GM23338 (cell line): Measurements from ENCODE around the gene PLIN4. TPM values are rescaled to one million over a fixed set of nuclear protein-coding genes. Genes with fewer than 3 reads are reported as not detected.

ENCODE experiments used
- ATAC-seq: fragments of 200-7000 bp; cut with Tn5 transposase; 3 replicates; pipeline ENCODE4 v1.9.1; 2020
- DNase-seq: peaks from one replicate; pipeline ENCODE4 v3.0.0-alpha.2; 2015; ENCODE audit warnings: low spot score
- H2AFZ ChIP-seq: fragments of 200-600 bp; sonication (generic); 2 replicates; pipeline ENCODE4 v1.8.0; 2016; ENCODE audit warnings: antibody characterized with exemption, mild to moderate bottlenecking, moderate library complexity
- H3F3A ChIP-seq: fragments of 200-600 bp; sonication (generic); replicated peaks from 2 replicates; pipeline ENCODE4 v1.8.0; 2017; ENCODE audit warnings: antibody characterized with exemption, mixed run types, low read depth
- H3K27ac ChIP-seq: fragments of 200-600 bp; sonication (generic); 2 replicates; pipeline ENCODE4 v1.6.1; 2016; ENCODE audit warnings: low read depth
- H3K27me3 ChIP-seq: fragments of 200-600 bp; sonication (generic); 2 replicates; pipeline ENCODE4 v1.8.0; 2016; ENCODE audit warnings: mild to moderate bottlenecking, mixed run types, moderate library complexity; ENCODE audit not compliant: insufficient read depth
- H3K36me3 ChIP-seq: fragments of 200-600 bp; sonication (generic); 2 replicates; pipeline ENCODE4 v1.8.0; 2016; ENCODE audit warnings: mild to moderate bottlenecking; ENCODE audit not compliant: insufficient read depth
- H3K4me1 ChIP-seq: fragments of 200-600 bp; sonication (generic); 2 replicates; pipeline ENCODE4 v1.8.0; 2016; ENCODE audit warnings: mild to moderate bottlenecking, moderate library complexity; ENCODE audit not compliant: insufficient read depth
- H3K4me2 ChIP-seq: fragments of 200-600 bp; sonication (generic); 2 replicates; pipeline ENCODE4 v1.7.1; 2017; ENCODE audit warnings: mixed run types
- H3K4me3 ChIP-seq: fragments of 200-600 bp; sonication (generic); 2 replicates; pipeline ENCODE4 v1.6.1; 2016; ENCODE audit warnings: mixed run types
- H3K79me2 ChIP-seq: fragments of 200-600 bp; sonication (generic); replicated peaks from 2 replicates; pipeline ENCODE4 v1.8.0; 2017; ENCODE audit warnings: mild to moderate bottlenecking; ENCODE audit not compliant: insufficient read depth
- H3K9me2 ChIP-seq: fragments of 200-600 bp; sonication (generic); 2 replicates; pipeline ENCODE4 v1.8.0; 2017; ENCODE audit not compliant: insufficient read depth
- H4K20me1 ChIP-seq: fragments of 200-600 bp; sonication (generic); replicated peaks from 2 replicates; pipeline ENCODE4 v1.8.0; 2017; ENCODE audit warnings: mild to moderate bottlenecking; ENCODE audit not compliant: insufficient read depth
- H3K27ac Mint-ChIP-seq: 2 replicates; pipeline ENCODE4 v1.8.0; 2020; ENCODE audit warnings: inconsistent platforms, mild to moderate bottlenecking, moderate library complexity, mixed read lengths
- H3K27me3 Mint-ChIP-seq: 3 replicates; pipeline ENCODE4 v1.8.0; 2022; ENCODE audit warnings: low read depth, mild to moderate bottlenecking, moderate library complexity, mixed read lengths, inconsistent platforms; ENCODE audit not compliant: insufficient read depth, poor library complexity
- H3K36me3 Mint-ChIP-seq: 3 replicates; pipeline ENCODE4 v1.8.0; 2021; ENCODE audit warnings: low read depth, mild to moderate bottlenecking, inconsistent platforms, moderate library complexity, mixed read lengths
- H3K4me1 Mint-ChIP-seq: 3 replicates; pipeline ENCODE4 v1.8.0; 2020; ENCODE audit warnings: mild to moderate bottlenecking, inconsistent platforms, mixed read lengths
- H3K4me3 Mint-ChIP-seq: 3 replicates; pipeline ENCODE4 v1.8.0; 2021; ENCODE audit warnings: moderate library complexity, mild to moderate bottlenecking, inconsistent platforms, mixed read lengths
- H3K9me3 Mint-ChIP-seq: 3 replicates; pipeline ENCODE4 v1.8.0; 2020; ENCODE audit warnings: moderate library complexity, mild to moderate bottlenecking, inconsistent platforms, mixed read lengths
- CREB1 ChIP-seq: fragments of 250-450 bp; sonication (Bioruptor Pico); IDR thresholded peaks from 2 replicates; pipeline ENCODE4 v1.5.0; 2020; ENCODE audit warnings: low read depth, mild to moderate bottlenecking, moderate library complexity
- CTCF ChIP-seq, 2 experiments: fragments of 200-600 bp in 1 of 2; sonication (generic) in 1 of 2; conservative IDR thresholded peaks; 2 replicates each; pipeline versions ENCODE4 v1.5.1 to v1.6.1; 2016 to 2017; ENCODE audit warnings: antibody characterized with exemption in 2 of 2, low read depth in 2 of 2, mild to moderate bottlenecking in 2 of 2, moderate library complexity in 1 of 2
- EZH2 ChIP-seq: fragments of 200-600 bp; sonication (generic); IDR thresholded peaks from one replicate; pipeline ENCODE4 v1.8.0; 2017; ENCODE audit warnings: antibody characterized with exemption, mild to moderate bottlenecking, low read depth; ENCODE audit not compliant: unreplicated experiment
- EZH2phosphoT487 ChIP-seq: fragments of 200-600 bp; sonication (generic); IDR thresholded peaks from one replicate; pipeline ENCODE4 v1.8.1; 2018; ENCODE audit warnings: antibody characterized with exemption; ENCODE audit not compliant: unreplicated experiment
- NANOG ChIP-seq: IDR thresholded peaks from 2 replicates; pipeline ENCODE4 v1.6.1; 2016; ENCODE audit warnings: antibody characterized with exemption, borderline replicate concordance
- POLR2AphosphoS5 ChIP-seq: IDR thresholded peaks from 2 replicates; pipeline ENCODE4 v1.6.1; 2016; ENCODE audit warnings: antibody characterized with exemption, low read depth
- STAT1 ChIP-seq: IDR thresholded peaks from one replicate; pipeline ENCODE4 v1.6.1; 2016; ENCODE audit warnings: antibody characterized with exemption; ENCODE audit not compliant: unreplicated experiment
- ZNF114 ChIP-seq: fragments of 250-450 bp; sonication (Bioruptor Pico); IDR thresholded peaks from 2 replicates; pipeline ENCODE4 v1.5.0; 2020; ENCODE audit warnings: mild to moderate bottlenecking, moderate library complexity
- ZNF331 ChIP-seq: fragments of 250-450 bp; sonication (Bioruptor Pico); IDR thresholded peaks from 2 replicates; pipeline ENCODE4 v1.5.0; 2020; ENCODE audit warnings: low read depth, mild to moderate bottlenecking, moderate library complexity
- polyA plus RNA-seq: library from polyadenylated mRNA; unstranded; fragments of >200 nt; fragmentation: Nextera tagmentation; extraction: Ambion mirVana; gene quantifications from 2 replicates; pipeline ENCODE4 v1.2.1, GENCODE V29; 2016
- total RNA-seq: library from RNA; depleted of rRNA; stranded (reverse); fragments of >200 nt; shearing (Covaris generic); gene quantifications from 2 replicates; pipeline ENCODE4 v1.2.3, GENCODE V29; 2014
- TF ChIP-seq, protein P1 (sequence below): IDR thresholded peaks from one replicate; pipeline ENCODE4 v1.6.1; 2018; ENCODE audit warnings: antibody characterized with exemption; ENCODE audit not compliant: unreplicated experiment
- TF ChIP-seq, protein P2 (sequence below): IDR thresholded peaks from 2 replicates; pipeline ENCODE4 v1.6.1; 2016; ENCODE audit warnings: antibody characterized with exemption

The PLIN4 gene
- total and polyA plus RNA-seq, 2 experiments from 2014 or later, result 0.19 to 0.59 TPM

GRCh38 chr19:4536798-4537197 is 18.5 kb upstream of the PLIN4 start:
- no peak for ATAC-seq
- peaks cover 17% of the 10 kb centered on the region for H3K27me3 ChIP-seq
- Mint-ChIP-seq H3K4me1 (peaks cover 10% of the 10 kb centered on the region), H3K27ac (no peak overlapping the region), H3K9me3 (peaks cover 6% of the 10 kb centered on the region; the same call in 1 of the 3 replicates), H3K27me3 (peaks cover 17% of the 10 kb centered on the region), H3K4me3 (no peak overlapping the region), H3K36me3 (no peaks in the 10 kb centered on the region)
- no peaks in the 10 kb centered on the region; the same call in 1 of the 2 replicates for H3K4me1 ChIP-seq
- no peak overlapping the region for H3K4me2 ChIP-seq
- H3F3A ChIP-seq, result peaks cover 6% of the 10 kb centered on the region; the same call in 1 of the 2 replicates
- H3K36me3 ChIP-seq, result no peaks in the 10 kb centered on the region
- no peak overlapping the region for H3K27ac ChIP-seq
- no peaks in the 10 kb centered on the region for H3K9me2 ChIP-seq
- TF ChIP-seq, protein P1, sequence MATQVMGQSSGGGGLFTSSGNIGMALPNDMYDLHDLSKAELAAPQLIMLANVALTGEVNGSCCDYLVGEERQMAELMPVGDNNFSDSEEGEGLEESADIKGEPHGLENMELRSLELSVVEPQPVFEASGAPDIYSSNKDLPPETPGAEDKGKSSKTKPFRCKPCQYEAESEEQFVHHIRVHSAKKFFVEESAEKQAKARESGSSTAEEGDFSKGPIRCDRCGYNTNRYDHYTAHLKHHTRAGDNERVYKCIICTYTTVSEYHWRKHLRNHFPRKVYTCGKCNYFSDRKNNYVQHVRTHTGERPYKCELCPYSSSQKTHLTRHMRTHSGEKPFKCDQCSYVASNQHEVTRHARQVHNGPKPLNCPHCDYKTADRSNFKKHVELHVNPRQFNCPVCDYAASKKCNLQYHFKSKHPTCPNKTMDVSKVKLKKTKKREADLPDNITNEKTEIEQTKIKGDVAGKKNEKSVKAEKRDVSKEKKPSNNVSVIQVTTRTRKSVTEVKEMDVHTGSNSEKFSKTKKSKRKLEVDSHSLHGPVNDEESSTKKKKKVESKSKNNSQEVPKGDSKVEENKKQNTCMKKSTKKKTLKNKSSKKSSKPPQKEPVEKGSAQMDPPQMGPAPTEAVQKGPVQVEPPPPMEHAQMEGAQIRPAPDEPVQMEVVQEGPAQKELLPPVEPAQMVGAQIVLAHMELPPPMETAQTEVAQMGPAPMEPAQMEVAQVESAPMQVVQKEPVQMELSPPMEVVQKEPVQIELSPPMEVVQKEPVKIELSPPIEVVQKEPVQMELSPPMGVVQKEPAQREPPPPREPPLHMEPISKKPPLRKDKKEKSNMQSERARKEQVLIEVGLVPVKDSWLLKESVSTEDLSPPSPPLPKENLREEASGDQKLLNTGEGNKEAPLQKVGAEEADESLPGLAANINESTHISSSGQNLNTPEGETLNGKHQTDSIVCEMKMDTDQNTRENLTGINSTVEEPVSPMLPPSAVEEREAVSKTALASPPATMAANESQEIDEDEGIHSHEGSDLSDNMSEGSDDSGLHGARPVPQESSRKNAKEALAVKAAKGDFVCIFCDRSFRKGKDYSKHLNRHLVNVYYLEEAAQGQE, result no peak
- TF ChIP-seq NANOG (no peak), EZH2phosphoT487 (no peak), ZNF331 (no peak), CTCF (conservative IDR thresholded peaks at IDR 0.05; ENCODE audit: low read depth in 2 of 2) (no peak), POLR2AphosphoS5 (no peak), CREB1 (CRISPR knock-in tag) (no peak), EZH2 (no peak), ZNF114 (CRISPR knock-in tag) (no peak), STAT1 (no peak)
- TF ChIP-seq, protein P2, sequence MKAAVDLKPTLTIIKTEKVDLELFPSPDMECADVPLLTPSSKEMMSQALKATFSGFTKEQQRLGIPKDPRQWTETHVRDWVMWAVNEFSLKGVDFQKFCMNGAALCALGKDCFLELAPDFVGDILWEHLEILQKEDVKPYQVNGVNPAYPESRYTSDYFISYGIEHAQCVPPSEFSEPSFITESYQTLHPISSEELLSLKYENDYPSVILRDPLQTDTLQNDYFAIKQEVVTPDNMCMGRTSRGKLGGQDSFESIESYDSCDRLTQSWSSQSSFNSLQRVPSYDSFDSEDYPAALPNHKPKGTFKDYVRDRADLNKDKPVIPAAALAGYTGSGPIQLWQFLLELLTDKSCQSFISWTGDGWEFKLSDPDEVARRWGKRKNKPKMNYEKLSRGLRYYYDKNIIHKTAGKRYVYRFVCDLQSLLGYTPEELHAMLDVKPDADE, result no peak
- no peaks in the 10 kb centered on the region; the same call in 1 of the 2 replicates for H4K20me1 ChIP-seq
- H3K4me3 ChIP-seq, result no peak overlapping the region
- no peaks in the 10 kb centered on the region for H3K79me2 ChIP-seq
- no peak for DNase-seq
- H2AFZ ChIP-seq, result no peak overlapping the region
